ENCODE results near the gene MORN3.
A peak's percentile ranks its signal among the peaks of the same experiment; 100 is the strongest.
"Not testable (repeated sequence)": the region's sequence is repeated elsewhere in the genome, so short reads cannot be mapped to it uniquely, and the experiment has no call there.

MORN3 gene

GRCh38 chr12:121669521-121669900, at the start of gene MORN3:
Gene MORN3 (minus strand): TSS chr12:121669654. CDS start chr12:121669483, 171 bp downstream.
- DNase-seq (ENCODE audit: low read depth in 2 of 2) = no peak

- no peak for DNase-seq (ENCODE audit: low read depth in 2 of 2)
Measured at GRCh38 chr12:121718653-121719239, 49.3 kb upstream of the MORN3 start.

- no peak for DNase-seq (ENCODE audit: low read depth in 2 of 2)
Measured at GRCh38 chr12:121717041-121717699, 47.7 kb upstream of the MORN3 start.

GRCh38 chr12:121715862-121716435, 46.5 kb upstream of the MORN3 start:
- DNase-seq (ENCODE audit: low read depth in 2 of 2) = no peak

- DNase-seq (ENCODE audit: low read depth in 2 of 2) = not testable (repeated sequence)
Measured at GRCh38 chr12:121715055-121715454, 45.6 kb upstream of the MORN3 start.

GRCh38 chr12:121713793-121714192, 44.3 kb upstream of the MORN3 start:
- no peak for DNase-seq (ENCODE audit: low read depth in 2 of 2)

GRCh38 chr12:121713257-121713777, 43.9 kb upstream of the MORN3 start:
- DNase-seq (ENCODE audit: low read depth in 2 of 2) = no peak

- DNase-seq (ENCODE audit: low read depth in 2 of 2) = peak; percentile 68 to 84
Measured at GRCh38 chr12:121712461-121713256, 43.2 kb upstream of the MORN3 start, which contains the start of gene TMEM120B. Gene TMEM120B (plus strand): TSS chr12:121712752. CDS start chr12:121712896, 144 bp downstream.

- DNase-seq (ENCODE audit: low read depth in 2 of 2) = no peak
Measured at GRCh38 chr12:121712190-121712460, 42.7 kb upstream of the MORN3 start.

GRCh38 chr12:121711361-121712189, 42.1 kb upstream of the MORN3 start:
- DNase-seq (ENCODE audit: low read depth in 2 of 2) = no peak

- no peak for DNase-seq (ENCODE audit: low read depth in 2 of 2)
Measured at GRCh38 chr12:121709478-121709961, 40.1 kb upstream of the MORN3 start.

- not testable (repeated sequence) for DNase-seq (ENCODE audit: low read depth in 2 of 2)
Measured at GRCh38 chr12:121709064-121709424, 39.6 kb upstream of the MORN3 start.

- DNase-seq (ENCODE audit: low read depth in 2 of 2) = no peak
Measured at GRCh38 chr12:121708313-121709063, 39.0 kb upstream of the MORN3 start.

- no peak for DNase-seq (ENCODE audit: low read depth in 2 of 2)
Measured at GRCh38 chr12:121705514-121705913, 36.1 kb upstream of the MORN3 start.

GRCh38 chr12:121702944-121703343, 33.5 kb upstream of the MORN3 start:
- no peak for DNase-seq (ENCODE audit: low read depth in 2 of 2)

GRCh38 chr12:121701667-121702277, 32.3 kb upstream of the MORN3 start:
- no peak for DNase-seq (ENCODE audit: low read depth in 2 of 2)

GRCh38 chr12:121697861-121698260, 28.4 kb upstream of the MORN3 start:
- DNase-seq (ENCODE audit: low read depth in 2 of 2) = not testable (repeated sequence)

GRCh38 chr12:121697093-121697698, 27.7 kb upstream of the MORN3 start:
- DNase-seq (ENCODE audit: low read depth in 2 of 2) = no peak

GRCh38 chr12:121693155-121693687, 23.8 kb upstream of the MORN3 start:
- no peak for DNase-seq (ENCODE audit: low read depth in 2 of 2)

Data from stimulated activated CD4-positive, alpha-beta T cell treated with anti-CD3 and anti-CD28 coated beads, Interleukin-4, amount 100 ng/mL, for 48 hours (primary cell).